Measurements from ENCODE around the gene ANXA4. TPM values are rescaled to one million over a fixed set of nuclear protein-coding genes. Genes with fewer than 3 reads are reported as not detected.

Gene ANXA4
- total and polyA plus RNA-seq, 2 experiments from 2014 or later: 6.7 to 11.5 TPM

DNA sequence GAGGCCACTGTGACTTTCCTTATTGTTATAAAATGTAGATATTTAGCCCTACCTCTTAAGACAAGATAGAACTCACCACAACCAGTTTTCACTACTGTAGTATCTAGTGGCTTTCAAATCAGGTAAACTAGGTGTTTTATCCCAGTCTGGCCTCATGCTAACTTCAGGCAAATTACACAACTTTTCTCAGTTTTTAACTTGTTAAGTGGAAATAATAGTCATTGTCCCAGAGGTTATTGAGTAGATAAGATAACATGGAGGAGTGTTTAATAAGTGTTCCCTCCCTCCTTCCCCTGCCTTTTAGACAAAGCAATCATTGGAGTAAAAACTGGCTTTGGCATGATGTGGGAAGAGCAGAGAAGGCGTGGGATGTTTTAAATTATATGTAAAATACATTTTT is 27.3 kb downstream of the ANXA4 start:
- Histone ChIP-seq H3F3A (replicated peaks; ENCODE audit: low read depth) (no peaks in the 10 kb centered on the region), H3K9me2 (ENCODE audit: insufficient read depth) (no peaks in the 10 kb centered on the region), H3K36me3 (ENCODE audit: insufficient read depth) (no peaks in the 10 kb centered on the region), H3K4me3 (no peak overlapping the region), H2AFZ (no peak overlapping the region), H3K4me2 (no peak overlapping the region), H3K27me3 (ENCODE audit: insufficient read depth) (no peaks in the 10 kb centered on the region), H3K27ac (ENCODE audit: low read depth) (no peak overlapping the region), H3K4me1 (ENCODE audit: insufficient read depth) (peaks cover 24% of the 10 kb centered on the region), H4K20me1 (replicated peaks; ENCODE audit: insufficient read depth) (no peaks in the 10 kb centered on the region), H3K79me2 (replicated peaks; ENCODE audit: insufficient read depth) (no peaks in the 10 kb centered on the region)
- Mint-ChIP-seq H3K4me3 (no peak overlapping the region), H3K27ac (no peak overlapping the region), H3K27me3 (ENCODE audit: insufficient read depth, low read depth, poor library complexity) (peaks cover 1% of the 10 kb centered on the region), H3K9me3 (no peaks in the 10 kb centered on the region), H3K4me1 (peaks cover 28% of the 10 kb centered on the region), H3K36me3 (ENCODE audit: low read depth) (no peaks in the 10 kb centered on the region)
- ATAC-seq (no peak), DNase-seq (ENCODE audit: low spot score) (no peak)
- TF ChIP-seq, protein P1, sequence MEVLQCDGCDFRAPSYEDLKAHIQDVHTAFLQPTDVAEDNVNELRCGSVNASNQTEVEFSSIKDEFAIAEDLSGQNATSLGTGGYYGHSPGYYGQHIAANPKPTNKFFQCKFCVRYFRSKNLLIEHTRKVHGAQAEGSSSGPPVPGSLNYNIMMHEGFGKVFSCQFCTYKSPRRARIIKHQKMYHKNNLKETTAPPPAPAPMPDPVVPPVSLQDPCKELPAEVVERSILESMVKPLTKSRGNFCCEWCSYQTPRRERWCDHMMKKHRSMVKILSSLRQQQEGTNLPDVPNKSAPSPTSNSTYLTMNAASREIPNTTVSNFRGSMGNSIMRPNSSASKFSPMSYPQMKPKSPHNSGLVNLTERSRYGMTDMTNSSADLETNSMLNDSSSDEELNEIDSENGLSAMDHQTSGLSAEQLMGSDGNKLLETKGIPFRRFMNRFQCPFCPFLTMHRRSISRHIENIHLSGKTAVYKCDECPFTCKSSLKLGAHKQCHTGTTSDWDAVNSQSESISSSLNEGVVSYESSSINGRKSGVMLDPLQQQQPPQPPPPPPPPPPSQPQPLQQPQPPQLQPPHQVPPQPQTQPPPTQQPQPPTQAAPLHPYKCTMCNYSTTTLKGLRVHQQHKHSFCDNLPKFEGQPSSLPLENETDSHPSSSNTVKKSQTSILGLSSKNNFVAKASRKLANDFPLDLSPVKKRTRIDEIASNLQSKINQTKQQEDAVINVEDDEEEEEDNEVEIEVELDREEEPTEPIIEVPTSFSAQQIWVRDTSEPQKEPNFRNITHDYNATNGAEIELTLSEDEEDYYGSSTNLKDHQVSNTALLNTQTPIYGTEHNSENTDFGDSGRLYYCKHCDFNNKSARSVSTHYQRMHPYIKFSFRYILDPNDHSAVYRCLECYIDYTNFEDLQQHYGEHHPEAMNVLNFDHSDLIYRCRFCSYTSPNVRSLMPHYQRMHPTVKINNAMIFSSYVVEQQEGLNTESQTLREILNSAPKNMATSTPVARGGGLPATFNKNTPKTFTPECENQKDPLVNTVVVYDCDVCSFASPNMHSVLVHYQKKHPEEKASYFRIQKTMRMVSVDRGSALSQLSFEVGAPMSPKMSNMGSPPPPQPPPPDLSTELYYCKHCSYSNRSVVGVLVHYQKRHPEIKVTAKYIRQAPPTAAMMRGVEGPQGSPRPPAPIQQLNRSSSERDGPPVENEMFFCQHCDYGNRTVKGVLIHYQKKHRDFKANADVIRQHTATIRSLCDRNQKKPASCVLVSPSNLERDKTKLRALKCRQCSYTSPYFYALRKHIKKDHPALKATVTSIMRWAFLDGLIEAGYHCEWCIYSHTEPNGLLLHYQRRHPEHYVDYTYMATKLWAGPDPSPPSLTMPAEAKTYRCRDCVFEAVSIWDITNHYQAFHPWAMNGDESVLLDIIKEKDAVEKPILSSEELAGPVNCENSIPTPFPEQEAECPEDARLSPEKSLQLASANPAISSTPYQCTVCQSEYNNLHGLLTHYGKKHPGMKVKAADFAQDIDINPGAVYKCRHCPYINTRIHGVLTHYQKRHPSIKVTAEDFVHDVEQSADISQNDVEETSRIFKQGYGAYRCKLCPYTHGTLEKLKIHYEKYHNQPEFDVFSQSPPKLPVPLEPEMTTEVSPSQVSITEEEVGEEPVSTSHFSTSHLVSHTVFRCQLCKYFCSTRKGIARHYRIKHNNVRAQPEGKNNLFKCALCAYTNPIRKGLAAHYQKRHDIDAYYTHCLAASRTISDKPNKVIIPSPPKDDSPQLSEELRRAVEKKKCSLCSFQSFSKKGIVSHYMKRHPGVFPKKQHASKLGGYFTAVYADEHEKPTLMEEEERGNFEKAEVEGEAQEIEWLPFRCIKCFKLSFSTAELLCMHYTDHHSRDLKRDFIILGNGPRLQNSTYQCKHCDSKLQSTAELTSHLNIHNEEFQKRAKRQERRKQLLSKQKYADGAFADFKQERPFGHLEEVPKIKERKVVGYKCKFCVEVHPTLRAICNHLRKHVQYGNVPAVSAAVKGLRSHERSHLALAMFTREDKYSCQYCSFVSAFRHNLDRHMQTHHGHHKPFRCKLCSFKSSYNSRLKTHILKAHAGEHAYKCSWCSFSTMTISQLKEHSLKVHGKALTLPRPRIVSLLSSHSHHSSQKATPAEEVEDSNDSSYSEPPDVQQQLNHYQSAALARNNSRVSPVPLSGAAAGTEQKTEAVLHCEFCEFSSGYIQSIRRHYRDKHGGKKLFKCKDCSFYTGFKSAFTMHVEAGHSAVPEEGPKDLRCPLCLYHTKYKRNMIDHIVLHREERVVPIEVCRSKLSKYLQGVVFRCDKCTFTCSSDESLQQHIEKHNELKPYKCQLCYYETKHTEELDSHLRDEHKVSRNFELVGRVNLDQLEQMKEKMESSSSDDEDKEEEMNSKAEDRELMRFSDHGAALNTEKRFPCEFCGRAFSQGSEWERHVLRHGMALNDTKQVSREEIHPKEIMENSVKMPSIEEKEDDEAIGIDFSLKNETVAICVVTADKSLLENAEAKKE (CRISPR knock-in tag; IDR thresholded peaks at IDR 0.05): no peak
- TF ChIP-seq CTCF (conservative IDR thresholded peaks at IDR 0.05; ENCODE audit: low read depth in 2 of 2) (no peak), REST (IDR thresholded peaks at IDR 0.05; ENCODE audit: unreplicated experiment) (no peak), CREB1 (CRISPR knock-in tag; IDR thresholded peaks at IDR 0.05; ENCODE audit: low read depth) (no peak), JUNB (IDR thresholded peaks at IDR 0.05; ENCODE audit: unreplicated experiment) (no peak), ZNF114 (CRISPR knock-in tag; IDR thresholded peaks at IDR 0.05) (no peak), EZH2 (IDR thresholded peaks at IDR 0.05; ENCODE audit: low read depth, unreplicated experiment) (no peak), ETS1 (IDR thresholded peaks at IDR 0.05) (no peak), NANOG (IDR thresholded peaks at IDR 0.05; ENCODE audit: borderline replicate concordance) (no peak)
